Measurements from ENCODE around the gene FAM20C. TPM values are rescaled to one million over a fixed set of nuclear protein-coding genes. Genes with fewer than 3 reads are reported as not detected.

The FAM20C gene
- total and polyA plus RNA-seq, 2 of the 8 experiments (the other 6 are each of a cell fraction or from before 2014, with no cell fraction given): 9.5 to 34.8 TPM

- H3K36me3 ChIP-seq (ENCODE audit: control insufficient read depth in 2 of 4, insufficient read depth in 4 of 4, low read length in 3 of 4): no peaks in the 10 kb centered on the region
- no peak overlapping the region for H2AK5ac ChIP-seq (ENCODE audit: low read depth, low read length)
- no peaks in the 10 kb centered on the region for H3K79me2 ChIP-seq (ENCODE audit: control insufficient read depth in 1 of 2, insufficient read depth in 2 of 2, low read length in 2 of 2)
- DNase-seq (ENCODE audit: low read depth in 1 of 2, low spot score in 2 of 2) (no peak), FAIRE-seq (no peak)
- no peak overlapping the region for H3K56ac ChIP-seq (replicated peaks; ENCODE audit: insufficient read length, low read depth, low read length)
- H3K4me3 ChIP-seq (ENCODE audit: extremely low read depth in 1 of 4, insufficient read depth in 2 of 4, low read depth in 3 of 4, low read length in 4 of 4): no peak overlapping the region
- no peaks in the 10 kb centered on the region for H4K20me1 ChIP-seq (replicated peaks in 1 of 2; ENCODE audit: control insufficient read depth in 1 of 2, insufficient read depth in 2 of 2, low read length in 2 of 2)
- 87% methylated on average over 15 of the region's 16 CpGs; no CpG with 5 or more reads in 1 of the 2 experiments for WGBS, 2 experiments (ENCODE audit: extremely low coverage in 1 of 2, insufficient coverage in 1 of 2, insufficient read length in 1 of 2, insufficient replicate concordance in 2 of 2, low coverage in 1 of 2, low lambda C conversion rate in 2 of 2, missing lambda C conversion rate in 1 of 2)
- no peak overlapping the region for H3K9ac ChIP-seq (replicated peaks in 1 of 4; ENCODE audit: extremely low read depth in 1 of 4, low read depth in 3 of 4, low read length in 3 of 4)
- no peak overlapping the region; the same call in 1 of the 2 replicates for H3K18ac ChIP-seq (ENCODE audit: extremely low read depth, low read length)
- no peak overlapping the region for H4K5ac ChIP-seq (ENCODE audit: insufficient read length, low read depth, low read length)
- H3K14ac ChIP-seq (ENCODE audit: insufficient read length): no peak overlapping the region
- ChIA-PET POLR2A (ENCODE audit: partially characterized antibody) (interaction anchor here (0.7 kb wide), 1 partner anchor 15 kb away, joined by 3 read pairs; no protein-coding TSS in a partner anchor), CTCF (ENCODE audit: partially characterized antibody) (interaction anchor here (0.7 to 1.4 kb wide), 3 partner anchors 16 to 114 kb away, joined by 3 read pairs; no protein-coding TSS in a partner anchor)
- no peak overlapping the region for H3K4ac ChIP-seq (replicated peaks; ENCODE audit: insufficient read length, low read depth, low read length)
- no peak overlapping the region for H2AFZ ChIP-seq (ENCODE audit: low read length)
- peak overlapping the region; percentile 79; the same call in 1 of the 2 replicates for H4K8ac ChIP-seq (ENCODE audit: extremely low read depth, insufficient read depth, low read length)
- peaks cover 0 to 7% (median under 1%) of the 10 kb centered on the region in 4 experiments; a peak in 3 of 7 replicates for H3K4me1 ChIP-seq (replicated peaks in 1 of 4; ENCODE audit: control insufficient read depth in 3 of 4, insufficient read depth in 4 of 4, low read length in 3 of 4)
- 0 out of 2 replicates have a peak overlapping the region, but pooled peaks have one; percentile 39 for H2BK12ac ChIP-seq (ENCODE audit: low read depth, low read length)
- no peaks in the 10 kb centered on the region for H3K23me2 ChIP-seq (ENCODE audit: low read depth, low read length)
- H3K27ac ChIP-seq (ENCODE audit: low read depth, low read length): no peak overlapping the region
- H2BK5ac ChIP-seq (ENCODE audit: low read depth, low read length): no peak overlapping the region
- H4K91ac ChIP-seq (replicated peaks; ENCODE audit: insufficient read length, low read length): peak overlapping the region; percentile 40
- no peak overlapping the region for H2BK20ac ChIP-seq (ENCODE audit: low read length)
- H3K4me2 ChIP-seq (ENCODE audit: insufficient read depth in 1 of 2, low read depth in 2 of 2, low read length in 2 of 2): no peak overlapping the region
- H2BK120ac ChIP-seq (replicated peaks; ENCODE audit: low read depth, low read length): no peak overlapping the region
- no peak overlapping the region for H3K23ac ChIP-seq (ENCODE audit: insufficient read length)
- no peaks in the 10 kb centered on the region for H3K27me3 ChIP-seq (replicated peaks in 1 of 4; ENCODE audit: control insufficient read depth in 3 of 4, extremely low read depth in 1 of 4, insufficient read depth in 3 of 4, low read length in 3 of 4)
- no peaks in the 10 kb centered on the region for H3K9me3 ChIP-seq (ENCODE audit: insufficient read depth in 2 of 2, low read depth in 1 of 2, low read length in 1 of 2)
- no peaks in the 10 kb centered on the region for H3K79me1 ChIP-seq (ENCODE audit: low read depth, low read length)
- no peak overlapping the region; the same call in 1 of the 2 replicates for H2BK15ac ChIP-seq (ENCODE audit: low read length)
- TF ChIP-seq SP1 (IDR thresholded peaks at IDR 0.05; ENCODE audit: low read depth, low read length) (no peak), SAP30 (IDR thresholded peaks at IDR 0.05; ENCODE audit: insufficient read depth, insufficient replicate concordance, low read length) (no peak), BRCA1 (IDR thresholded peaks at IDR 0.05; ENCODE audit: low read depth, low read length) (no peak), POLR2A (IDR thresholded peaks at IDR 0.05; ENCODE audit: control extremely low read depth in 1 of 2, low read depth in 2 of 2, low read length in 2 of 2) (no peak), POLR2AphosphoS5 (IDR thresholded peaks at IDR 0.05; ENCODE audit: low read depth, low read length) (no peak), ATF3 (IDR thresholded peaks at IDR 0.05; ENCODE audit: insufficient read depth, low read depth, low read length) (no peak), MAX (IDR thresholded peaks at IDR 0.05) (no peak), EGR1 (IDR thresholded peaks at IDR 0.05; ENCODE audit: borderline replicate concordance, low read depth, low read length) (no peak), SUZ12 (IDR thresholded peaks at IDR 0.05; ENCODE audit: low read length) (no peak), KDM1A (IDR thresholded peaks at IDR 0.05; ENCODE audit: borderline replicate concordance, low read length) (no peak)
Measured at GRCh38 chr7:181738-182137, 10.6 kb upstream of the FAM20C start.
